DND-41 (cell line): ENCODE measurements around the gene PPFIA1.

ENCODE experiments used
- ATAC-seq: fragments of 200-7000 bp; cut with Tn5 transposase; 3 replicates; pipeline ENCODE4 v1.9.1; 2021; ENCODE audit warnings: low read depth; ENCODE audit not compliant: insufficient read depth
- DNase-seq: peaks from one replicate; pipeline ENCODE4 v3.0.0-alpha.2; 2020
- H2AFZ ChIP-seq: 2 replicates; pipeline ENCODE4 v1.6.0; 2012; ENCODE audit warnings: low read depth, low read length
- H3K27ac ChIP-seq: 2 replicates; pipeline ENCODE4 v1.5.1; 2012; ENCODE audit warnings: low read length, inconsistent platforms
- H3K27me3 ChIP-seq: fragments of 200-600 bp; sonication (generic); 2 replicates; pipeline ENCODE4 v1.6.0; 2012; ENCODE audit warnings: low read length, mild to moderate bottlenecking, inconsistent platforms; ENCODE audit not compliant: insufficient read depth, poor library complexity
- H3K36me3 ChIP-seq: 2 replicates; pipeline ENCODE4 v1.5.1; 2012; ENCODE audit warnings: low read length, inconsistent platforms; ENCODE audit not compliant: insufficient read depth
- H3K4me1 ChIP-seq: 2 replicates; pipeline ENCODE4 v1.5.1; 2012; ENCODE audit warnings: mild to moderate bottlenecking, low read length; ENCODE audit not compliant: insufficient read depth
- H3K4me2 ChIP-seq: 2 replicates; pipeline ENCODE4 v1.6.0; 2012; ENCODE audit warnings: mild to moderate bottlenecking, moderate library complexity, low read length, inconsistent platforms; ENCODE audit not compliant: insufficient read depth
- H3K4me3 ChIP-seq, 2 experiments: fragments of 200-600 bp in 1 of 2; shearing (Covaris generic) in 1 of 2; 2 replicates each; pipeline ENCODE4 v1.5.1; 2012 to 2016; ENCODE audit warnings: inconsistent platforms in 2 of 2, low read length in 2 of 2, mild to moderate bottlenecking in 2 of 2, low read depth in 1 of 2, moderate library complexity in 1 of 2
- H3K79me2 ChIP-seq: 2 replicates; pipeline ENCODE4 v1.6.0; 2012; ENCODE audit warnings: low read length, inconsistent platforms; ENCODE audit not compliant: insufficient read depth
- H3K9ac ChIP-seq: 2 replicates; pipeline ENCODE4 v1.6.0; 2012; ENCODE audit warnings: low read depth, mild to moderate bottlenecking, inconsistent platforms, low read length, moderate library complexity
- H3K9me3 ChIP-seq: 2 replicates; pipeline ENCODE4 v1.5.1; 2012; ENCODE audit warnings: low read length, moderate library complexity, mild to moderate bottlenecking, inconsistent platforms; ENCODE audit not compliant: insufficient read depth, severe bottlenecking
- H4K20me1 ChIP-seq: 2 replicates; pipeline ENCODE4 v1.6.0; 2012; ENCODE audit warnings: low read length; ENCODE audit not compliant: insufficient read depth
- EZH2 ChIP-seq: IDR thresholded peaks from 3 replicates; pipeline ENCODE4 v1.6.1; 2012; ENCODE audit warnings: borderline replicate concordance, low read depth, mild to moderate bottlenecking, moderate library complexity, low read length, inconsistent platforms; ENCODE audit not compliant: severe bottlenecking
- TF ChIP-seq, protein P1 (sequence below): IDR thresholded peaks from 2 replicates; pipeline ENCODE4 v1.5.1; 2012; ENCODE audit warnings: borderline replicate concordance, low read length, moderate library complexity, mild to moderate bottlenecking; ENCODE audit not compliant: poor library complexity, severe bottlenecking; ENCODE audit errors: extremely low read depth

PPFIA1 gene

DNA sequence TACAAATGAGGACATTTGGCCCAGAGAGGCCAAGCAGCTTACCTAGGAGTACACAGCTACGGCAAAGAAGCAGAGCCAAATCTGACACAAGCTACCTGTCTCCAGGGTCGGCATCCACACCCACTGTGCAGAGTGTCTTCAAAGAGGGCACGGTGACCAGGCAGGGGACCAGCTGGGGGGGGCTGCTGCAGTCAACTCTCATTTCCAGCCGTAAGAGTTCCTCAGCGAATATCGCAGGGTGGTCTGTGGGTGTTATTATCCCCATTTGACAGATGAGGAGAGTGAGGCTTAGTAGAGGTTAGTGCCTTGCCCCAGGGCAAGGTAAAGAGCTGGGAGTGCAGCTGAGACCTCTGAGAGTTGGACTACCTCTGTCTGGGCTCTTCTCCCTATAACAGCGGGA, 7.1 kb upstream of the PPFIA1 start:
- Histone ChIP-seq H3K9ac (no peak overlapping the region), H3K4me2 (no peak overlapping the region), H3K79me2 (no peaks in the 10 kb centered on the region), H3K27me3 (peaks cover 4% of the 10 kb centered on the region), H2AFZ (no peak overlapping the region), H4K20me1 (no peaks in the 10 kb centered on the region), H3K9me3 (no peaks in the 10 kb centered on the region), H3K4me3 (no peak overlapping the region), H3K27ac (no peak overlapping the region), H3K36me3 (no peaks in the 10 kb centered on the region), H3K4me1 (no peaks in the 10 kb centered on the region)
- DNase-seq (no peak), ATAC-seq (no peak)
- TF ChIP-seq EZH2: no peak
- TF ChIP-seq, protein P1, sequence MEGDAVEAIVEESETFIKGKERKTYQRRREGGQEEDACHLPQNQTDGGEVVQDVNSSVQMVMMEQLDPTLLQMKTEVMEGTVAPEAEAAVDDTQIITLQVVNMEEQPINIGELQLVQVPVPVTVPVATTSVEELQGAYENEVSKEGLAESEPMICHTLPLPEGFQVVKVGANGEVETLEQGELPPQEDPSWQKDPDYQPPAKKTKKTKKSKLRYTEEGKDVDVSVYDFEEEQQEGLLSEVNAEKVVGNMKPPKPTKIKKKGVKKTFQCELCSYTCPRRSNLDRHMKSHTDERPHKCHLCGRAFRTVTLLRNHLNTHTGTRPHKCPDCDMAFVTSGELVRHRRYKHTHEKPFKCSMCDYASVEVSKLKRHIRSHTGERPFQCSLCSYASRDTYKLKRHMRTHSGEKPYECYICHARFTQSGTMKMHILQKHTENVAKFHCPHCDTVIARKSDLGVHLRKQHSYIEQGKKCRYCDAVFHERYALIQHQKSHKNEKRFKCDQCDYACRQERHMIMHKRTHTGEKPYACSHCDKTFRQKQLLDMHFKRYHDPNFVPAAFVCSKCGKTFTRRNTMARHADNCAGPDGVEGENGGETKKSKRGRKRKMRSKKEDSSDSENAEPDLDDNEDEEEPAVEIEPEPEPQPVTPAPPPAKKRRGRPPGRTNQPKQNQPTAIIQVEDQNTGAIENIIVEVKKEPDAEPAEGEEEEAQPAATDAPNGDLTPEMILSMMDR: no peak

GRCh38 chr11:70265341-70265740, 5.1 kb upstream of the PPFIA1 start:
- no peak overlapping the region for H3K4me3 ChIP-seq
- DNase-seq (no peak), ATAC-seq (no peak)
- peaks cover 4% of the 10 kb centered on the region for H3K27me3 ChIP-seq
- no peak overlapping the region for H3K9ac ChIP-seq
- H3K36me3 ChIP-seq: no peaks in the 10 kb centered on the region
- no peaks in the 10 kb centered on the region for H3K79me2 ChIP-seq
- no peaks in the 10 kb centered on the region for H3K9me3 ChIP-seq
- H2AFZ ChIP-seq: no peak overlapping the region
- H3K4me1 ChIP-seq: peaks cover 6% of the 10 kb centered on the region
- H3K27ac ChIP-seq: no peak overlapping the region
- H3K4me2 ChIP-seq: no peak overlapping the region
- no peaks in the 10 kb centered on the region for H4K20me1 ChIP-seq
- no peak for TF ChIP-seq EZH2
- TF ChIP-seq, protein P1: no peak

DNA sequence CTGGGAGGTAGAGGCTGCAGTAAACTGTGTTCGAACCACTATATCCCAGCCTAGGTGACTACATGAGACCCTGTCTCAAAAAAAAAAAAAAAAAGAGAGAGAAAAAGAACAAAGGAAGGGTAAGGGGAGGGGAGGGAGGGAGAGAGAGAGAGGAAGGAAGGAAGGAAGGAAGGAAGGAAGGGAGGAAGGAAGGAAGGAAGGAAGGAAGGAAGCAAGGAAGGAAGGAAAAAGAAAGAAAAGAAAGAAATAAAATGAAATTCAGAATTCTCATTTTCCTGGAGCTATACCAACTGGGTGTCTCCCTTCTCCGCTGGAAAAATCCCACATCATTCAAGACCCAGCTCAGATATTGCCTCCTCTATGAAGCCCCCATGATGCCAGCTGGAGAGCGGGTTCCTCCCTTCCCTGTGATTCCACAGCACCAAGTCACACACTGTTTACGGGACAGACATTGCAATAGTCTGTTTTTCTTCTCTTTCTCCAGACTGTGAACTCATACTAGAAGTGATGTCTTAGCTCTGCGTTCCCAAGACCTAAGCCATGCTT, 3.0 kb upstream of the PPFIA1 start:
- H3K27ac ChIP-seq: no peak overlapping the region
- no peak overlapping the region for H3K4me2 ChIP-seq
- no peaks in the 10 kb centered on the region for H3K9me3 ChIP-seq
- TF ChIP-seq, protein P1: no peak
- TF ChIP-seq EZH2: no peak
- H2AFZ ChIP-seq: no peak overlapping the region
- no peak overlapping the region for H3K4me3 ChIP-seq
- peaks cover 7% of the 10 kb centered on the region for H3K36me3 ChIP-seq
- ATAC-seq: no peak
- peaks cover 12% of the 10 kb centered on the region for H4K20me1 ChIP-seq
- DNase-seq: no peak
- peaks cover 4% of the 10 kb centered on the region for H3K27me3 ChIP-seq
- H3K9ac ChIP-seq: no peak overlapping the region
- H3K79me2 ChIP-seq: peaks cover 19% of the 10 kb centered on the region
- peaks cover 21% of the 10 kb centered on the region for H3K4me1 ChIP-seq

- Histone ChIP-seq H3K36me3 (peaks cover 15% of the 10 kb centered on the region), H3K9me3 (no peaks in the 10 kb centered on the region), H3K4me3 (no peak overlapping the region), H3K9ac (no peak overlapping the region), H3K4me2 (no peak overlapping the region), H3K27ac (no peak overlapping the region), H4K20me1 (peaks cover 12% of the 10 kb centered on the region), H2AFZ (no peak overlapping the region), H3K4me1 (peaks cover 30% of the 10 kb centered on the region), H3K79me2 (peaks cover 22% of the 10 kb centered on the region), H3K27me3 (peaks cover 3% of the 10 kb centered on the region)
- no peak for DNase-seq
- TF ChIP-seq, protein P1: no peak
- TF ChIP-seq EZH2: no peak
- no peak for ATAC-seq
These were observed 2.0 kb upstream of the PPFIA1 start for GRCh38 chr11:70268526-70268925.
